OCI-LY7 (cell line): ENCODE measurements around the gene SEMA3E. TPM values are rescaled to one million over a fixed set of nuclear protein-coding genes. Genes with fewer than 3 reads are reported as not detected.

ENCODE experiments used
- BruUV-seq: library from RNA; stranded (reverse); fragments of 400-500 nt; replicated peaks from 2 replicates; lab custom pipeline; 2021; lab: Mats Ljungman, UMichigan
- CTCF ChIA-PET: fragments of 300-600 bp; sonication (Branson Sonifier 250); formaldehyde crosslinking; loops from one replicate; lab custom pipeline; 2022; ENCODE audit warnings: antibody characterized with exemption; ENCODE audit not compliant: unreplicated experiment; lab: Charles Lee
- POLR2A ChIA-PET: fragments of 300-600 bp; sonication (Branson Sonifier 250); formaldehyde crosslinking; loops from one replicate; lab custom pipeline; 2022; ENCODE audit warnings: antibody characterized with exemption; lab: Charles Lee
- DNase-seq: peaks from one replicate; pipeline ENCODE4 v3.0.0-alpha.2; 2015; ENCODE audit warnings: low spot score
- H2AFZ ChIP-seq: fragments of 200-600 bp; sonication (generic), shearing (Covaris generic); 2 replicates; pipeline ENCODE4 v1.6.1; 2014; ENCODE audit warnings: mild to moderate bottlenecking, antibody characterized with exemption, low read length, moderate library complexity
- H3K27ac ChIP-seq: fragments of 200-600 bp; sonication (generic); 2 replicates; pipeline ENCODE4 v1.5.1; 2014; ENCODE audit warnings: mixed run types, low read depth, mild to moderate bottlenecking, moderate library complexity, low read length, inconsistent platforms; ENCODE audit not compliant: poor library complexity, severe bottlenecking
- H3K36me3 ChIP-seq: fragments of 200-600 bp; sonication (generic); 2 replicates; pipeline ENCODE4 v1.6.1; 2014; ENCODE audit warnings: mild to moderate bottlenecking, antibody characterized with exemption, low read length, moderate library complexity, mixed read lengths; ENCODE audit not compliant: insufficient read depth
- H3K4me1 ChIP-seq: fragments of 200-600 bp; sonication (generic); 2 replicates; pipeline ENCODE4 v1.5.1; 2014; ENCODE audit warnings: mild to moderate bottlenecking, low read length; ENCODE audit not compliant: insufficient read depth, poor library complexity, severe bottlenecking
- H3K4me2 ChIP-seq: fragments of 200-600 bp; sonication (generic); 2 replicates; pipeline ENCODE4 v1.6.1; 2014; ENCODE audit warnings: mild to moderate bottlenecking, low read length
- H3K4me3 ChIP-seq: fragments of 200-600 bp; sonication (generic); 2 replicates; pipeline ENCODE4 v1.5.1; 2014; ENCODE audit warnings: mild to moderate bottlenecking, low read depth, low read length; ENCODE audit not compliant: poor library complexity, severe bottlenecking
- H3K79me2 ChIP-seq: fragments of 200-600 bp; sonication (generic); 2 replicates; pipeline ENCODE4 v1.6.1; 2016; ENCODE audit warnings: low read depth, mild to moderate bottlenecking, low read length, moderate library complexity, mixed read lengths; ENCODE audit not compliant: insufficient read depth
- H3K9me2 ChIP-seq: fragments of 200-600 bp; sonication (generic); 2 replicates; pipeline ENCODE4 v1.6.1; 2016; ENCODE audit warnings: mild to moderate bottlenecking, low read length, mixed read lengths; ENCODE audit not compliant: insufficient read depth
- H3K9me3 ChIP-seq: fragments of 200-600 bp; sonication (generic); 2 replicates; pipeline ENCODE4 v1.6.1; 2014; ENCODE audit warnings: mild to moderate bottlenecking, mixed run types, low read length, mixed read lengths
- H4K20me1 ChIP-seq: fragments of 200-600 bp; sonication (generic); 2 replicates; pipeline ENCODE4 v1.6.1; 2014; ENCODE audit warnings: mild to moderate bottlenecking, antibody characterized with exemption, low read length, moderate library complexity, mixed read lengths; ENCODE audit not compliant: insufficient read depth
- EZH2phosphoT487 ChIP-seq: fragments of 200-600 bp; sonication (generic); IDR thresholded peaks from 2 replicates; pipeline ENCODE4 v1.6.1; 2018; ENCODE audit warnings: low read depth, borderline replicate concordance, mild to moderate bottlenecking, mixed run types, antibody characterized with exemption, low read length, moderate library complexity, mixed read lengths
- intact Hi-C: fragments of 100-400 bp; cut with micrococcal nuclease; formaldehyde crosslinking; loops from one replicate; pipeline ENCODE4 v1.10.0; 2022; ENCODE audit not compliant: unreplicated experiment
- total RNA-seq, 2 experiments: library from RNA; depleted of rRNA in 1 of 2; stranded (reverse); fragments of >200 nt in 1 of 2; shearing (Covaris generic) in 1 of 2; gene quantifications; 2 replicates each; pipeline ENCODE4 v1.2.3, GENCODE V29; 2014 to 2022
- TF ChIP-seq, protein P1 (sequence below): fragments of 200-600 bp; sonication (generic); conservative IDR thresholded peaks from 2 replicates; pipeline ENCODE4 v1.5.1; 2014; ENCODE audit warnings: mild to moderate bottlenecking, antibody characterized with exemption, low read length, moderate library complexity, mixed read lengths

Gene SEMA3E
- total RNA-seq, 2 experiments from 2014 or later: 0.06 TPM; not detected in 1

DNA sequence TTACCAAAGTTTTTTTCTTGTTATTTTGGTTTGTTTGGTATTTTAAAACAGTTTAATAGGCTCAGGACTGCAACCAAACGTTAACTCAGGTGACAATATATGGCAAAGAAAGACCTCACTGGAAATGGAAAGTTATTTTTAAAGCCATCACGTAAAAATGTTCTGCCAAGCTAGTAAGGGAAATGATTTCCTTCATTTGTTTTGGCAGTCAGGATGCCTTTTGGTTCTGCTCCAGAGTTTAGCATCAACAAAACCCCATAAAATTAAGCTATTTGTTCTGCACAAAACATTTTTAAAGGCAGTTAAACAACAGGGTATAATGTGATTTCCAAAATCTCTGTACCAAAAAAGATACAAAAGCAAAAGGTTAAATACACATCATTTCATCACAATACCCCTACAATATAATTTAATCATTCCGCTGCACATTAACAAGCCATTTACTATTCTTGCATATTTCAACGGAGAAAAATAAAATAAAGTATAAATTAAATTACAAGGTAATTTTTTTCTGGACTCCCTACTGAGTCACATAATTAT, 172.4 kb downstream of the SEMA3E start:
- no TSS peak for BruUV-seq
- no peak overlapping the region for H2AFZ ChIP-seq
- H3K4me2 ChIP-seq: no peak overlapping the region
- POLR2A ChIA-PET: interaction anchor here (0.6 to 1.4 kb wide), 3 partner anchors 33 to 1190 kb away, joined by 3 to 4 read pairs (median 3); no protein-coding TSS in a partner anchor
- H3K27ac ChIP-seq: no peak overlapping the region
- H3K4me1 ChIP-seq: no peaks in the 10 kb centered on the region
- CTCF ChIA-PET: no interaction called here
- intact Hi-C loops: no loop called here
- H3K36me3 ChIP-seq: no peaks in the 10 kb centered on the region
- TF ChIP-seq, protein P1, sequence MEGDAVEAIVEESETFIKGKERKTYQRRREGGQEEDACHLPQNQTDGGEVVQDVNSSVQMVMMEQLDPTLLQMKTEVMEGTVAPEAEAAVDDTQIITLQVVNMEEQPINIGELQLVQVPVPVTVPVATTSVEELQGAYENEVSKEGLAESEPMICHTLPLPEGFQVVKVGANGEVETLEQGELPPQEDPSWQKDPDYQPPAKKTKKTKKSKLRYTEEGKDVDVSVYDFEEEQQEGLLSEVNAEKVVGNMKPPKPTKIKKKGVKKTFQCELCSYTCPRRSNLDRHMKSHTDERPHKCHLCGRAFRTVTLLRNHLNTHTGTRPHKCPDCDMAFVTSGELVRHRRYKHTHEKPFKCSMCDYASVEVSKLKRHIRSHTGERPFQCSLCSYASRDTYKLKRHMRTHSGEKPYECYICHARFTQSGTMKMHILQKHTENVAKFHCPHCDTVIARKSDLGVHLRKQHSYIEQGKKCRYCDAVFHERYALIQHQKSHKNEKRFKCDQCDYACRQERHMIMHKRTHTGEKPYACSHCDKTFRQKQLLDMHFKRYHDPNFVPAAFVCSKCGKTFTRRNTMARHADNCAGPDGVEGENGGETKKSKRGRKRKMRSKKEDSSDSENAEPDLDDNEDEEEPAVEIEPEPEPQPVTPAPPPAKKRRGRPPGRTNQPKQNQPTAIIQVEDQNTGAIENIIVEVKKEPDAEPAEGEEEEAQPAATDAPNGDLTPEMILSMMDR: no peak
- no peak for TF ChIP-seq EZH2phosphoT487
- no peak overlapping the region for H3K4me3 ChIP-seq
- no peak for DNase-seq
- H3K79me2 ChIP-seq: no peaks in the 10 kb centered on the region
- no peaks in the 10 kb centered on the region for H4K20me1 ChIP-seq
- H3K9me3 ChIP-seq: no peaks in the 10 kb centered on the region
- no peaks in the 10 kb centered on the region for H3K9me2 ChIP-seq

- no peaks in the 10 kb centered on the region for H3K79me2 ChIP-seq
- no peaks in the 10 kb centered on the region for H4K20me1 ChIP-seq
- no TSS peak for BruUV-seq
- ChIA-PET POLR2A (interaction anchor here (1.4 kb wide), 1 partner anchor 35 kb away, joined by 4 read pairs; no protein-coding TSS in a partner anchor), CTCF (no interaction called here)
- no peak overlapping the region for H3K27ac ChIP-seq
- no peaks in the 10 kb centered on the region for H3K4me1 ChIP-seq
- DNase-seq: no peak
- H3K9me3 ChIP-seq: no peaks in the 10 kb centered on the region
- no peaks in the 10 kb centered on the region for H3K36me3 ChIP-seq
- no peaks in the 10 kb centered on the region for H3K9me2 ChIP-seq
- H2AFZ ChIP-seq: no peak overlapping the region
- no peak overlapping the region for H3K4me3 ChIP-seq
- intact Hi-C loops: no loop called here
- H3K4me2 ChIP-seq: no peak overlapping the region
- TF ChIP-seq EZH2phosphoT487: no peak
- TF ChIP-seq, protein P1: peak; percentile 20; the same call in 1 of the 2 replicates
Observed at GRCh38 chr7:83475420-83475819, 173.5 kb downstream of the SEMA3E start.

GRCh38 chr7:83472376-83472775, 176.6 kb downstream of the SEMA3E start:
- Histone ChIP-seq H3K27ac (no peak overlapping the region), H4K20me1 (no peaks in the 10 kb centered on the region), H3K36me3 (no peaks in the 10 kb centered on the region), H3K4me1 (no peaks in the 10 kb centered on the region), H3K9me2 (no peaks in the 10 kb centered on the region), H2AFZ (no peak overlapping the region), H3K79me2 (no peaks in the 10 kb centered on the region), H3K9me3 (no peaks in the 10 kb centered on the region), H3K4me3 (no peak overlapping the region), H3K4me2 (no peak overlapping the region)
- CTCF ChIA-PET: no interaction called here
- no TSS peak for BruUV-seq
- POLR2A ChIA-PET: interaction anchor here (1.2 kb wide), 1 partner anchor 70 kb away, joined by 3 read pairs; no protein-coding TSS in a partner anchor
- no peak for TF ChIP-seq EZH2phosphoT487
- TF ChIP-seq, protein P1: no peak
- no peak for DNase-seq
- intact Hi-C loops: no loop called here
